Endothelial cell of umbilical vein (primary cell): ENCODE data around the gene ZNF112. TPM values are rescaled to one million over a fixed set of nuclear protein-coding genes. Genes with fewer than 3 reads are reported as not detected.

Source experiments
- BruUV-seq: library from RNA; stranded (reverse); fragments of 400-500 nt; replicated peaks from 2 replicates; lab custom pipeline; 2021; lab: Mats Ljungman, UMichigan
- CTCF ChIA-PET: fragments of 300-600, 350-600 bp; sonication (Branson Sonifier 250); formaldehyde crosslinking; loops from one replicate; lab custom pipeline; 2021; ENCODE audit warnings: antibody characterized with exemption, inconsistent platforms; lab: Charles Lee
- POLR2A ChIA-PET: fragments of 300-600, 350-600 bp; sonication (Branson Sonifier 250); formaldehyde crosslinking; loops from one replicate; lab custom pipeline; 2021; ENCODE audit warnings: antibody characterized with exemption, inconsistent platforms; lab: Charles Lee
- DNase-seq: peaks from one replicate; pipeline ENCODE4 v3.0.0-alpha.2; 2011; ENCODE audit warnings: low read depth, low spot score
- FAIRE-seq: peaks from 2 replicates; lab custom pipeline; 2011; peaks lifted over from hg19 to GRCh38; lab: Jason Lieb, UNC
- H2AFZ ChIP-seq: 2 replicates; pipeline ENCODE4 v1.6.0; 2012; ENCODE audit warnings: low read depth, low read length, control low read depth, inconsistent platforms
- H3K27ac ChIP-seq: 2 replicates; pipeline ENCODE4 v1.5.1; 2011; ENCODE audit warnings: low read depth, mild to moderate bottlenecking, control low read depth, low read length, moderate library complexity; ENCODE audit not compliant: insufficient read depth
- H3K27me3 ChIP-seq, 2 experiments: 2 replicates each; pipeline versions ENCODE4 v1.6.0 to v1.6.1; 2011; ENCODE audit warnings: low read length in 2 of 2, mixed read lengths in 1 of 2; ENCODE audit not compliant: control insufficient read depth in 2 of 2, insufficient read depth in 2 of 2
- H3K36me3 ChIP-seq, 2 experiments: 2 replicates in 1 of 2; 3 replicates in 1 of 2; pipeline ENCODE4 v1.5.1; 2011; ENCODE audit warnings: low read length in 2 of 2, mild to moderate bottlenecking in 1 of 2, moderate library complexity in 1 of 2; ENCODE audit not compliant: control insufficient read depth in 2 of 2, insufficient read depth in 2 of 2; ENCODE audit errors: extremely low read depth in 1 of 2
- H3K4me1 ChIP-seq: 3 replicates; pipeline ENCODE4 v1.5.1; 2011; ENCODE audit warnings: mild to moderate bottlenecking, low read length; ENCODE audit not compliant: control insufficient read depth, insufficient read depth; ENCODE audit errors: extremely low read depth
- H3K4me2 ChIP-seq: 2 replicates; pipeline ENCODE4 v1.6.1; 2011; ENCODE audit warnings: low read length, control low read depth, mixed read lengths; ENCODE audit not compliant: insufficient read depth
- H3K4me3 ChIP-seq, 3 experiments: fragments of 200-600 bp in 1 of 3; sonication (generic), shearing (Covaris generic) in 1 of 3; replicated peaks in 1 of 3; 2 replicates each; pipeline ENCODE4 v1.5.1; 2011 to 2016; ENCODE audit warnings: control low read depth in 3 of 3, low read length in 3 of 3, mild to moderate bottlenecking in 2 of 3, inconsistent platforms in 1 of 3, low read depth in 1 of 3, moderate library complexity in 1 of 3; ENCODE audit not compliant: insufficient read depth in 1 of 3
- H3K79me2 ChIP-seq: 2 replicates; pipeline ENCODE4 v1.6.0; 2012; ENCODE audit warnings: low read length, inconsistent platforms; ENCODE audit not compliant: control insufficient read depth, insufficient read depth
- H3K9ac ChIP-seq: replicated peaks from 2 replicates; pipeline ENCODE3; 2011; ENCODE audit warnings: low read length, control low read depth; ENCODE audit not compliant: insufficient read depth; ENCODE audit errors: extremely low read depth
- H3K9me1 ChIP-seq: replicated peaks from 3 replicates; pipeline ENCODE4 v1.6.0; 2011; ENCODE audit warnings: mild to moderate bottlenecking, low read length; ENCODE audit not compliant: control insufficient read depth, insufficient read depth; ENCODE audit errors: extremely low read depth
- H3K9me3 ChIP-seq: replicated peaks from 2 replicates; pipeline ENCODE4 v1.5.1; 2012; ENCODE audit warnings: low read length, inconsistent platforms; ENCODE audit not compliant: control insufficient read depth, insufficient read depth
- H4K20me1 ChIP-seq: replicated peaks from 2 replicates; pipeline ENCODE3; 2011; ENCODE audit warnings: mild to moderate bottlenecking, low read length; ENCODE audit not compliant: control insufficient read depth, insufficient read depth; ENCODE audit errors: extremely low read depth
- EZH2 ChIP-seq: IDR thresholded peaks from 2 replicates; pipeline ENCODE4 v1.6.1; 2012; ENCODE audit warnings: borderline replicate concordance, low read depth, mild to moderate bottlenecking, moderate library complexity, low read length, inconsistent platforms; ENCODE audit not compliant: severe bottlenecking
- FOS ChIP-seq: IDR thresholded peaks from 2 replicates; pipeline ENCODE4 v1.6.1; 2011; ENCODE audit warnings: mild to moderate bottlenecking, low read length, moderate library complexity, borderline replicate concordance; ENCODE audit not compliant: insufficient read depth
- GATA2 ChIP-seq: IDR thresholded peaks from 2 replicates; pipeline ENCODE4 v1.7.0; 2011; ENCODE audit warnings: low read depth, mild to moderate bottlenecking, moderate library complexity, mixed read lengths, low read length; ENCODE audit not compliant: insufficient read length, insufficient read depth
- JUN ChIP-seq: IDR thresholded peaks from 2 replicates; pipeline ENCODE4 v1.6.1; 2011; ENCODE audit warnings: borderline replicate concordance, low read depth; ENCODE audit not compliant: insufficient read length, insufficient read depth
- MAX ChIP-seq: IDR thresholded peaks from 2 replicates; pipeline ENCODE4 v1.6.1; 2011; ENCODE audit not compliant: insufficient read depth, insufficient read length
- MYC ChIP-seq: IDR thresholded peaks from one replicate; pipeline ENCODE4 v1.6.1; 2011; ENCODE audit warnings: mild to moderate bottlenecking, low read depth, low read length
- POLR2A ChIP-seq: IDR thresholded peaks from 2 replicates; pipeline ENCODE4 v1.6.1; 2012; ENCODE audit warnings: low read depth, mild to moderate bottlenecking, control low read depth, low read length
- POLR2AphosphoS5 ChIP-seq: IDR thresholded peaks from 2 replicates; pipeline ENCODE4 v1.6.1; 2012; ENCODE audit warnings: low read depth, mild to moderate bottlenecking, control low read depth, low read length, moderate library complexity; ENCODE audit not compliant: insufficient read depth
- dilution Hi-C: fragments of 300-500 bp; cut with MboI; formaldehyde crosslinking; loops from one replicate; pipeline ENCODE4 v1.15.0; 2019; ENCODE audit warnings: low sequenced_read_pairs; ENCODE audit not compliant: extremely low pct_ligation_motif_present
- intact Hi-C: fragments of 100-400 bp; cut with micrococcal nuclease; formaldehyde crosslinking; loops from one replicate; pipeline ENCODE4 v1.10.0; 2022
- polyA plus RNA-seq, 4 experiments: library from polyadenylated mRNA; depleted of rRNA in 3 of 4; stranded (reverse) in 3 of 4; unstranded in 1 of 4; fragments of >200 nt; gene quantifications; 2 replicates each; pipeline versions ENCODE4 v1.2.1 to v1.2.3, GENCODE V29; 2011 to 2012; ENCODE audit warnings: missing spikeins in 1 of 4
- total RNA-seq: library from RNA; stranded (reverse); gene quantifications from 2 replicates; pipeline ENCODE4 v1.2.3, GENCODE V29; 2021
- TF ChIP-seq, protein P1 (sequence below), 2 donors: IDR thresholded peaks; 1 replicate in 1 of 2; 2 replicates in 1 of 2; pipeline ENCODE4 v1.5.1; 2011; ENCODE audit warnings: low read length in 2 of 2, mild to moderate bottlenecking in 2 of 2, moderate library complexity in 2 of 2, control low read depth in 1 of 2, inconsistent platforms in 1 of 2, low read depth in 1 of 2; ENCODE audit not compliant: insufficient read depth in 1 of 2; ENCODE audit errors: extremely low read depth in 1 of 2

ZNF112 gene
- total and polyA plus RNA-seq, 2 donors (not counting 3 experiments of a cell fraction or from before 2014, with no cell fraction given) = 2.0 to 4.6 TPM

DNA sequence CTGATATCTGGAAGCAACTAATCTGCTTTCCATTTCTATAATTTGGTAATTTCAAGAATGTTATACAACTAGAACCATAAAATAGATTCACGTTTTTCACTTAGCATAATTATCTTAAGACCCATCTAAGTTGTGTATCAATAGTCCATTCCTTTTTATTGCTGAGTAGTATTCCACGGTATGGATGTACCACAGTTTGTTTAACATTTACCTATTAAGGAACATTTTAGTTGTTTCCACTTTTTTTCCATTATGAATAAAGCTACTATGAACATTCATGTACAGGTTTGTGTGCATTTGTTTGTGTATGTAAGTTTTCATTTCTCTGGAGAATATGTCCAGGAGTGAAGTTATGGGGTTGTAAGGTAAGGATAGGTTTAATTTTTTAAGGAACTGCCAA lies 18.3 kb upstream of the ZNF112 start:
- POLR2A ChIA-PET = no interaction called here
- H3K27ac ChIP-seq = no peak overlapping the region
- no peak overlapping the region for H3K4me2 ChIP-seq
- intact Hi-C loops = no loop called here
- BruUV-seq = no TSS peak
- DNase-seq (no peak), FAIRE-seq (no peak)
- TF ChIP-seq POLR2AphosphoS5 (no peak), MYC (no peak), POLR2A (no peak), FOS (no peak), GATA2 (no peak), MAX (no peak), JUN (no peak), EZH2 (no peak)
- TF ChIP-seq, protein P1, sequence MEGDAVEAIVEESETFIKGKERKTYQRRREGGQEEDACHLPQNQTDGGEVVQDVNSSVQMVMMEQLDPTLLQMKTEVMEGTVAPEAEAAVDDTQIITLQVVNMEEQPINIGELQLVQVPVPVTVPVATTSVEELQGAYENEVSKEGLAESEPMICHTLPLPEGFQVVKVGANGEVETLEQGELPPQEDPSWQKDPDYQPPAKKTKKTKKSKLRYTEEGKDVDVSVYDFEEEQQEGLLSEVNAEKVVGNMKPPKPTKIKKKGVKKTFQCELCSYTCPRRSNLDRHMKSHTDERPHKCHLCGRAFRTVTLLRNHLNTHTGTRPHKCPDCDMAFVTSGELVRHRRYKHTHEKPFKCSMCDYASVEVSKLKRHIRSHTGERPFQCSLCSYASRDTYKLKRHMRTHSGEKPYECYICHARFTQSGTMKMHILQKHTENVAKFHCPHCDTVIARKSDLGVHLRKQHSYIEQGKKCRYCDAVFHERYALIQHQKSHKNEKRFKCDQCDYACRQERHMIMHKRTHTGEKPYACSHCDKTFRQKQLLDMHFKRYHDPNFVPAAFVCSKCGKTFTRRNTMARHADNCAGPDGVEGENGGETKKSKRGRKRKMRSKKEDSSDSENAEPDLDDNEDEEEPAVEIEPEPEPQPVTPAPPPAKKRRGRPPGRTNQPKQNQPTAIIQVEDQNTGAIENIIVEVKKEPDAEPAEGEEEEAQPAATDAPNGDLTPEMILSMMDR (IDR thresholded peaks at IDR 0.05; ENCODE audit: extremely low read depth in 1 of 2, insufficient read depth in 1 of 2, low read depth in 1 of 2, low read length in 2 of 2) = no peak
- no peaks in the 10 kb centered on the region for H3K36me3 ChIP-seq
- H2AFZ ChIP-seq = no peak overlapping the region
- no peak overlapping the region for H3K4me3 ChIP-seq
- no peaks in the 10 kb centered on the region for H3K27me3 ChIP-seq
- H3K4me1 ChIP-seq = no peaks in the 10 kb centered on the region
- CTCF ChIA-PET = no interaction called here
- dilution Hi-C loops = no loop called here
- no peaks in the 10 kb centered on the region for H3K79me2 ChIP-seq
- H3K9me3 ChIP-seq = no peaks in the 10 kb centered on the region
- H3K9me1 ChIP-seq = no peaks in the 10 kb centered on the region
- no peak overlapping the region for H3K9ac ChIP-seq
- no peaks in the 10 kb centered on the region for H4K20me1 ChIP-seq
